Uterus (tissue), 2 donors: ENCODE measurements around the gene LYRM7.

Source experiments
- POLR2A ChIP-seq, 2 donors: fragments of 450-650 bp; IDR thresholded peaks; one replicate each; pipeline ENCODE4 v1.6.1; 2016; ENCODE audit warnings: antibody characterized with exemption in 2 of 2, mild to moderate bottlenecking in 1 of 2, moderate library complexity in 1 of 2
- TF ChIP-seq, protein P1 (sequence below), 4 experiments: fragments of 200-600 bp in 2 of 4; fragments of 450-650 bp in 2 of 4; sonication (generic) in 2 of 4; IDR thresholded peaks; one replicate each; pipeline ENCODE4 v1.5.1; 2016 to 2019; ENCODE audit warnings: antibody characterized with exemption in 4 of 4, mild to moderate bottlenecking in 2 of 4, moderate library complexity in 1 of 4

DNA sequence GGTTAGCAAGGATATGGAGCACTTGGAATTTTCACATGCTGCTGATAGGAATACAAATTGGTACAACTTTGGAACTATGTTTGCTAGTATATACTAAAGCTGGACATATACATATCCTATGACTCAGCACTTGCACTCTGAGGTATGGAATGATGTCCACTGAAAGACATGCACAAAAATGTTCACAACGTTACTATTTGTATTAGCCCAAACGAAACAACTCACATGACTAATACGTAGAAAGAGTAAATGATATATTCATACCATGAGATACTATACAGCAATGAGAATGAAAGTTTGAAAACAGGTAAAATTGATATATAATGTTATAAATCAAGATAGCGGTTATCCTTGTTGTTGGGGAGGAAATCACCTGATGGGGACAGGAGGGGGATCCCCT is 47.6 kb downstream of the LYRM7 start:
- TF ChIP-seq POLR2A (IDR thresholded peaks at IDR 0.05), result no peak
- TF ChIP-seq, protein P1, sequence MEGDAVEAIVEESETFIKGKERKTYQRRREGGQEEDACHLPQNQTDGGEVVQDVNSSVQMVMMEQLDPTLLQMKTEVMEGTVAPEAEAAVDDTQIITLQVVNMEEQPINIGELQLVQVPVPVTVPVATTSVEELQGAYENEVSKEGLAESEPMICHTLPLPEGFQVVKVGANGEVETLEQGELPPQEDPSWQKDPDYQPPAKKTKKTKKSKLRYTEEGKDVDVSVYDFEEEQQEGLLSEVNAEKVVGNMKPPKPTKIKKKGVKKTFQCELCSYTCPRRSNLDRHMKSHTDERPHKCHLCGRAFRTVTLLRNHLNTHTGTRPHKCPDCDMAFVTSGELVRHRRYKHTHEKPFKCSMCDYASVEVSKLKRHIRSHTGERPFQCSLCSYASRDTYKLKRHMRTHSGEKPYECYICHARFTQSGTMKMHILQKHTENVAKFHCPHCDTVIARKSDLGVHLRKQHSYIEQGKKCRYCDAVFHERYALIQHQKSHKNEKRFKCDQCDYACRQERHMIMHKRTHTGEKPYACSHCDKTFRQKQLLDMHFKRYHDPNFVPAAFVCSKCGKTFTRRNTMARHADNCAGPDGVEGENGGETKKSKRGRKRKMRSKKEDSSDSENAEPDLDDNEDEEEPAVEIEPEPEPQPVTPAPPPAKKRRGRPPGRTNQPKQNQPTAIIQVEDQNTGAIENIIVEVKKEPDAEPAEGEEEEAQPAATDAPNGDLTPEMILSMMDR (IDR thresholded peaks at IDR 0.05), result no peak
